Measurements from ENCODE around the gene VAPA. TPM values are rescaled to one million over a fixed set of nuclear protein-coding genes. Genes with fewer than 3 reads are reported as not detected.

VAPA gene
- total and polyA plus RNA-seq, 7 donors: 181 to 336 (median 263) TPM

- Histone ChIP-seq H3K27ac (peak within 1 kb of the TSS in 2 of 4 donors; percentile 59 to 70), H3K4me1 (peaks cover 0 to 17% (median 5%) of the 10 kb centered on the region in 4 donors), H3K4me3 (no peak within 1 kb of the TSS), H3K27me3 (no peaks in the 10 kb centered on the region), H3K9me3 (no peaks in the 10 kb centered on the region), H3K36me3 (no peaks in the 10 kb centered on the region)
- intact Hi-C loops (cut with DNase I): no loop called here
- 89 to 91% methylated on average over 8 of the region's 8 CpGs for WGBS, 2 donors
- DNase-seq: no peak
- TF ChIP-seq CTCF (IDR thresholded peaks at IDR 0.05): no peak
- TF ChIP-seq EP300 (IDR thresholded peaks at IDR 0.05): no peak
- no peak for TF ChIP-seq POLR2AphosphoS5 (IDR thresholded peaks at IDR 0.05)
- TF ChIP-seq POLR2A (IDR thresholded peaks at IDR 0.05): no peak
Measured at GRCh38 chr18:9885170-9886004, 28.4 kb upstream of the VAPA start, which contains the start of gene TXNDC2. TSS of gene TXNDC2 (plus strand) at chr18:9885973. CDS start at chr18:9886681, 708 bp downstream.

DNA sequence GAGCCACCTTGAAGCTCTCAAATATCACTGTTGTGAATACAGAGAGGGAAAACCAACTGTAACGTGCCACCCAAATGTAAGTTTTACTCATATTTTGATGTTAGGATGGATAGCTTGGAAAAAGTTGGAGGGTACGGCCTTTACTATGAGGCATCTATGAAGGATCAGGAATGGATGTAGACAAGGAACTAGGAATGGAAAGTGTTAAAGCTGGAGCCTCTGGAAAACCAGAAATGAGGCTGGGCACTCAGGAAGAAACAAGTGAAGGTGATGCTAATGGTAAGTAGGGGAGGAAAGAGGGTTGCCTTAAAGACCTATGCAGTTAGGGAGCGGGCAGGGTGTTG is 27.8 kb upstream of the VAPA start:
- Histone ChIP-seq H3K27me3 (no peaks in the 10 kb centered on the region), H3K4me3 (no peak overlapping the region), H3K4me1 (peaks cover 0 to 17% (median 6%) of the 10 kb centered on the region in 4 donors), H3K36me3 (no peaks in the 10 kb centered on the region), H3K9me3 (no peaks in the 10 kb centered on the region), H3K27ac (no peak overlapping the region)
- WGBS, 2 donors: 96% methylated on average over 3 of the region's 3 CpGs
- DNase-seq: no peak
- intact Hi-C loops (cut with DNase I): no loop called here
- TF ChIP-seq CTCF (IDR thresholded peaks at IDR 0.05) (no peak), POLR2AphosphoS5 (IDR thresholded peaks at IDR 0.05) (no peak), POLR2A (IDR thresholded peaks at IDR 0.05) (no peak), EP300 (IDR thresholded peaks at IDR 0.05) (no peak)

- Histone ChIP-seq H3K4me1 (peaks cover 0 to 10% (median 8%) of the 10 kb centered on the region in 4 donors), H3K4me3 (no peak overlapping the region), H3K27me3 (no peaks in the 10 kb centered on the region), H3K27ac (no peak overlapping the region), H3K9me3 (no peaks in the 10 kb centered on the region), H3K36me3 (no peaks in the 10 kb centered on the region)
- intact Hi-C loops (cut with DNase I): no loop called here
- DNase-seq: no peak
- TF ChIP-seq POLR2A (IDR thresholded peaks at IDR 0.05): no peak
- no peak for TF ChIP-seq EP300 (IDR thresholded peaks at IDR 0.05)
- no peak for TF ChIP-seq CTCF (IDR thresholded peaks at IDR 0.05)
- no peak for TF ChIP-seq POLR2AphosphoS5 (IDR thresholded peaks at IDR 0.05)
- 91 to 96% methylated on average over 5 of the region's 5 CpGs for WGBS, 2 donors
Measured at GRCh38 chr18:9887992-9888391, 25.8 kb upstream of the VAPA start.

GRCh38 chr18:9890196-9890595 is 23.6 kb upstream of the VAPA start:
- 90 to 94% methylated on average over 5 of the region's 5 CpGs for WGBS, 2 donors
- intact Hi-C loops (cut with DNase I): no loop called here
- no peaks in the 10 kb centered on the region for H3K27me3 ChIP-seq
- no peak for DNase-seq
- H3K9me3 ChIP-seq: no peaks in the 10 kb centered on the region
- H3K4me1 ChIP-seq: peaks cover 0 to 10% (median 0%) of the 10 kb centered on the region in 4 donors
- no peak for TF ChIP-seq CTCF (IDR thresholded peaks at IDR 0.05)
- no peak for TF ChIP-seq EP300 (IDR thresholded peaks at IDR 0.05)
- no peak for TF ChIP-seq POLR2AphosphoS5 (IDR thresholded peaks at IDR 0.05)
- H3K36me3 ChIP-seq: no peaks in the 10 kb centered on the region
- no peak overlapping the region for H3K4me3 ChIP-seq
- H3K27ac ChIP-seq: no peak overlapping the region

Data from sigmoid colon (tissue), 7 donors.